ENCODE results near the gene WFIKKN1.
A peak's percentile ranks its signal among the peaks of the same experiment; 100 is the strongest.

The WFIKKN1 gene

DNA sequence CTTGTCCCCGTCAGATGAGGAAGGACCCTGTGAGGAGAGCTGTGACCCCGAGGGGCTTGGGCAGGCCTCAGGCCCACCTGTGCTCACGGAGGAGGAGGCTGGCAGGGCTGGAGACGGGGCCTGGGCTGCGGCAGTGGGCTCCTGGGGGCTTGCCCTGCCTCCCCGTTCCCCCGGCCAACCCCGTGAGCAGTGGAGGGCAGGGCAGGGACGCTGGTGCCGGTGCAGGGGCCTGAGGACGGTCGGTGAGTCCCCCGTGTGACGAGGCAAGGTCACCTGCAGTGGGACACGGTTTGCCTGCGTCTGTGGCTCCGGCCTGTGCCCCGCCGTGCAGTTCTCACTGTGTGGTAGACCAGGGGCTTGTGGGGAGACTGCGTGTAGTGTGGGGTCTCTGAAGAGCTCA, 28.8 kb downstream of the WFIKKN1 start:
- no peak for DNase-seq

- DNase-seq = no peak
Observed at GRCh38 chr16:660132-660458, 29.3 kb downstream of the WFIKKN1 start.

- DNase-seq = peak; percentile 79
Observed at GRCh38 chr16:660459-661183, 29.8 kb downstream of the WFIKKN1 start.

DNA sequence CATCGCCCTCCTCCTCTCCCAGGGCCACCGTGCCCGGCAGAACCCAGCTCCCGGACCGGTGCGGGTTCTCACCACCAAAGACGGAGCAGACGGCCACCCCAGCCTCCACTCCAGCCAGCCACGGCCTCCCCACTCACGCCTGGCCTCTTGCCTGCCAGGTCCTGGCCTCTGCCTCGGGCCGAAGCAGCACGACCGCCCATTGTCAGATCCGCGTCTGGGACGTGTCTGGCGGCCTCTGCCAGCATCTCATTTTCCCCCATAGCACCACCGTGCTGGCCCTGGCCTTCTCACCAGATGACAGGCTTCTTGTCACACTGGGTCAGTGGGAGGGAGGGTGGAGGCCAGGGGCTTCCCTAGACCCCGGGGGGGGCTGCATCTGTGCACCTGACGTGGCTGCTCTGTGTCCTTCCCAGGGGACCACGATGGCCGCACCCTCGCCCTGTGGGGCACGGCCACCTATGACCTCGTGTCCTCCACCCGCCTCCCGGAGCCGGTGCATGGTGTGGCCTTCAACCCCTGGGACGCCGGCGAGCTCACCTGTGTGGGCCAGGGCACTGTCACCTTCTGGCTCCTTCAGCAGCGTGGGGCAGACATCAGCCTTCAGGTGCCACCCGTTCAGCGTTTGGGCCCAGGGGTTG, 30.5 kb downstream of the WFIKKN1 start:
- DNase-seq = no peak

GRCh38 chr16:662095-662494, 31.3 kb downstream of the WFIKKN1 start:
- no peak for DNase-seq

DNA sequence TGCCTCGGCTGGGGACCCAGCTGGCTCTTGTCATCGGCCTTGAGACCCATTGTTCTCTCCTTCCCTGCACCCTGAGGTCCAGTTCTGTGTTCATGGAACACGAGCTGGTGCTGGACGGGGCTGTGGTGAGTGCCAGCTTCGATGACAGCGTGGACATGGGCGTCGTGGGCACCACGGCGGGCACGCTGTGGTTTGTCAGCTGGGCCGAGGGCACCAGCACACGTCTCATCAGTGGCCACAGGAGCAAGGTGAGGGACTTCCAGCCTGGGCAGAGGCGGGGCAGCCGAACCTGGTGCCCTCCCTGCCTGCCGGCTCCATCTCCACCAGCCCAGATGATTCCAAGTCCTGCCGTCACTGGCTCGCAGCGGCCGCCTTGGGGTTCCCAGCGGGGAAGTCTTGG, 31.8 kb downstream of the WFIKKN1 start:
- no peak for DNase-seq

GRCh38 chr16:666572-666971, 35.8 kb downstream of the WFIKKN1 start:
- no peak for DNase-seq

GRCh38 chr16:667113-667779, 36.5 kb downstream of the WFIKKN1 start:
- DNase-seq = no peak

GRCh38 chr16:667780-668518, 37.2 kb downstream of the WFIKKN1 start, which contains the start of gene RHOT2:
TSS of gene RHOT2 (plus strand) at chr16:668132. CDS start at chr16:668200, 68 bp downstream.
- DNase-seq = peak; percentile 97

GRCh38 chr16:668519-669171, 37.9 kb downstream of the WFIKKN1 start:
- DNase-seq = no peak

DNA sequence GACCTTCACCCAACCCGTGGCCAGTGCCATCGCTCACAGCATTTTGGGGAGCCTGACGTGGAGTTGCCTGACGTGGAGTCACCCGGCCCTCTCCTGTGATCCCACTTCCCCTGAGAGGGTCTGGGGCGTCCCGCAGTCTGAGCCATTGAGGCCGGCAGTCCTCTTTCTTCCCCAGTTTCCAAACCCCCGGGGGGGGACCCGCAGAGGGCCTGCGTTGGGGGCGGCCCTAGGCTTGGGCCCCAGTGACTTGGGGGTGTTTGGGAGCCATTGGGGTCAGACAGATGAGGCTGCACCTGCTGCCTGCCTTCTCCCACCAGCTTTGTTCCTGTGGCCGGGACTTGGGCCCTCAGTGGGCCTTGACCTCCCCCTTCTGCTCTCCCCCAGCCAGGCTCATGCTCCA, 38.9 kb downstream of the WFIKKN1 start:
- DNase-seq = no peak

DNA sequence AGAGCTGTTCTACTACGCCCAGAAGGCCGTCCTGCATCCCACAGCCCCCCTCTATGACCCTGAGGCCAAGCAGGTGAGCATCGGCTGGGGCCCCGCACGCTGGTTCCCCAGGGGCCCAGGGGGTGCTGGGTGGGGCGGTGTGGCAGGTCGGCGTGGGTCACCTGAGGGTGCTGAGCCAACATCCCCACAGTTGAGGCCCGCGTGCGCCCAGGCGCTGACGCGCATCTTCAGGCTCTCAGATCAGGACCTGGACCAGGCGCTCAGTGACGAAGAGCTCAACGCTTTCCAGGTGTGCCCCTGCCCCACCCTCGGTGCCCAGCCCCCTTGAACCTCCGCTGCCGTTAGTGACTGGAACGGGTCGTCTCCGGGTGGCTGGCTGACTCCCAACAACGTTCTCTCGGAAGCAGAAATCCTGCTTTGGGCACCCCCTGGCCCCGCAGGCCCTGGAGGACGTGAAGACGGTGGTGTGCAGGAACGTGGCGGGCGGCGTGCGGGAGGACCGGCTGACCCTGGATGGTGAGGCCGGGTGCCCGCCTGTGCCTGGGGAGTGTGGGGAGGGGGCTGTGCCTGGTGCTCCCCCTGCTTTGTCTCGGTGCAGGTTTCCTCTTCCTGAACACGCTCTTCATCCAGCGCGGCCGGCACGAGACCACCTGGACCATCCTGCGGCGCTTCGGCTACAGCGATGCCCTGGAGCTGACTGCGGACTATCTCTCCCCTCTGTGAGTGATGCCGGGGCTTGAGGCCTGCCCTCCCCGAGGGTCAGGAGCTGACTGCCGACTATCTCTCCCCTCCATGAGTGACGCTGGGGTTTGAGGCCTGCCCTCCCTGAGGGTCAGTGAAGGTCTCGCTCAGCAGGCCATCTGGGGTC, 39.9 kb downstream of the WFIKKN1 start:
- DNase-seq = no peak

DNA sequence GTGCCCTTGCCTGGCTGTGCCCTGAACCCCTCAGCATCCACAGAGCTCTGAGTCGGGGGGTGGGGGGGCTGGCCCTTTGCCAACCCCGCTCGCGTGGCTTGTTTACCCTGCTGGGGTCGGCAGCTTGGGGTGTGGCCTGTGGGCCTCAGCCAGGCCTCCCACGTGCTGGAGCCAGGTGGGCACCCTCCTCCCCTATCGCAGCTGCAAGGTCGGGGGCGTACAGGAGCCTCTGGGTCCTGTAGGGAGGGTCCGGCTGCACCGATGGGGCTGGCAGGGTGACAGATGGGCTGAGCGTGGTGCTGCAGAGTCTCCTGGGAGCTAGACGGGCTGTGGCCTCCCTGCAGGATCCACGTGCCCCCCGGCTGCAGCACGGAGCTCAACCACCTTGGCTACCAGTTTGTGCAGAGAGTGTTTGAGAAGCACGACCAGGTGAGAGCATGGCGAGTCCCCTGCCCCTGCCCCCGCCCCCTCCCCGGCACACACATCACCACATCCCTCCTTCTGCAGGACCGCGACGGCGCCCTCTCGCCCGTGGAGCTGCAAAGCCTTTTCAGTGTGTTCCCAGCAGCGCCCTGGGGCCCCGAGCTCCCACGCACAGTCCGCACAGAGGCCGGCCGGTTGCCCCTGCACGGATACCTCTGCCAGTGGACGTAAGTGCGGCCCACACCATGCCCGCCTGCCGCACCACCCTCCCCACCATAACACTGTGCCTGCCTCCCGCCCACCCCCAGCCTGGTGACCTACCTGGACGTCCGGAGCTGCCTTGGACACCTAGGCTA, 40.8 kb downstream of the WFIKKN1 start:
- DNase-seq = no peak

- DNase-seq = no peak
Observed at GRCh38 chr16:672371-672770, 41.6 kb downstream of the WFIKKN1 start.

- DNase-seq = no peak
Observed at GRCh38 chr16:672851-673250, 42.1 kb downstream of the WFIKKN1 start.

GRCh38 chr16:673399-673991, 42.7 kb downstream of the WFIKKN1 start:
- DNase-seq = no peak

- DNase-seq = no peak
Observed at GRCh38 chr16:674214-674881, 43.6 kb downstream of the WFIKKN1 start.

DNA sequence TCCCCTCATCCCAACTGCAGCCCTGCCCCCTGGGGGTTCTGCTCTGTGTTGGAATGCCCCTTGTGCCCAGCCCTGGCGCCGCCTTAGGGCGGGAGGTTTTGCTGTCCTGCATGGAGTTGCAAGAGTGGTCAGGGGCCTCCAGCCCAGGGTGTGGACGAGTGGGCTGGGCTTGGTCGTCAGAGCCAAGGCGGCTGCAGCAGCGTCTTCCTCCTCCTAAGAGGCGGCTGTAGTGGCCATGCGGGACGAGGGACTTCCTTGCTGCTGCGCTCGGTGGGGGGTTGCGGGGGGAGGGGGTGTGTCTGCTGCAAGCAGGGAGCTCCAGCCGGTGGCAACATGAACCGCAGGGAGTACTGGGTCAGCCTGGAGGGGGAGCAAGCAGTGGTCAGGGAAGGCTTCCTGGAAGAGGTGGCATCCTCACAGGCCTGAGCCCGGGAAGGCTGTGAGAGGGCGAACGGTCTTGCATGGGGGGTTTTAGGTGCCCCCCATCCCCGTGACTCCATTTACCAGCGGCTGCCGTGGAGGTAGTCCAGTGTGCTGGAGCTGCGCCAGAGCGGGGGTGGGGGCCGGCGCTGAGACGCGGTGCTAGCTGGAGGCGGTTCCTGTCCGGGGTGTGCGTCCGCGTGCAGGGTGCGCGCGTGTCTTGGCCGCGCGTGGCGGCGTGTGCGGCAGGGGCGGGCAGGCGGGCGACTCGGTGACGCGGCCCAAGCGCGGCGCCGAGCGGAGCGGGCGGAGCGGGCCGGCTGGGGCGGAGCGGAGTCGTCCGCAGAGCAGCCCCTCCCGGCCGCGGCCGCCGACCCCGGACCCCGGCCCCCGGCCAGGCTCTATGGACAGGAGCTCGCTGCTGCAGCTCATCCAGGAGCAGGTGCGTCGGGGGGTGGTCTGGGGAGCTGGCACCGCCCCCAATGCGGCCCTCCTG, 44.4 kb downstream of the WFIKKN1 start, which contains the start of gene RHBDL1:
Gene RHBDL1 (plus strand): TSS at position 704 of the 916 bp plus-strand sequence. CDS start 120 bp downstream, at position 824.
- DNase-seq = peak; percentile 67

Measured in activated CD8-positive, alpha-beta memory T cell treated with anti-CD3 and anti-CD28 coated beads for 24 hours (primary cell).